Choroid plexus epithelial cell (primary cell): ENCODE results near the gene MFSD1.

Source experiments
- DNase-seq: peaks from one replicate; pipeline ENCODE4 v3.0.0-alpha.2; 2010; ENCODE audit warnings: low read depth
- H3K4me3 ChIP-seq: 2 replicates; pipeline ENCODE4 v1.5.1; 2011; ENCODE audit warnings: low read depth, mild to moderate bottlenecking, control low read depth, low read length, moderate library complexity
- CTCF ChIP-seq: conservative IDR thresholded peaks from 2 replicates; pipeline ENCODE4 v1.5.1; 2011; ENCODE audit warnings: low read depth, mild to moderate bottlenecking, control low read depth, inconsistent platforms, low read length, moderate library complexity

The MFSD1 gene

GRCh38 chr3:158770741-158771350 is 31.0 kb upstream of the MFSD1 start:
- no peak overlapping the region for H3K4me3 ChIP-seq
- no peak for TF ChIP-seq CTCF
- no peak for DNase-seq

GRCh38 chr3:158771577-158771976 is 30.3 kb upstream of the MFSD1 start:
- no peak overlapping the region for H3K4me3 ChIP-seq
- no peak for TF ChIP-seq CTCF
- DNase-seq = no peak

- TF ChIP-seq CTCF = no peak
- DNase-seq = no peak
- H3K4me3 ChIP-seq = no peak overlapping the region
Measured at GRCh38 chr3:158771982-158772381, 29.9 kb upstream of the MFSD1 start.

- no peak overlapping the region for H3K4me3 ChIP-seq
- TF ChIP-seq CTCF = no peak
- no peak for DNase-seq
Measured at GRCh38 chr3:158773166-158773565, 28.7 kb upstream of the MFSD1 start.

GRCh38 chr3:158773845-158774830 is 27.7 kb upstream of the MFSD1 start:
- TF ChIP-seq CTCF = no peak
- peak; percentile 72 for DNase-seq
- no peak overlapping the region for H3K4me3 ChIP-seq

- no peak for TF ChIP-seq CTCF
- no peak overlapping the region for H3K4me3 ChIP-seq
- no peak for DNase-seq
Measured at GRCh38 chr3:158774965-158775364, 26.9 kb upstream of the MFSD1 start.
